Pancreas (tissue), 10 donors: ENCODE measurements around the gene PDE6D. TPM values are rescaled to one million over a fixed set of nuclear protein-coding genes. Genes with fewer than 3 reads are reported as not detected.

Experiments used
- ATAC-seq, 4 donors: fragments of 200-7000 bp; cut with Tn5 transposase; one replicate each; pipeline versions ENCODE4 v1.8.0 to v1.9.1; 2020; ENCODE audit warnings: mild to moderate bottlenecking in 4 of 4, moderate library complexity in 4 of 4
- DNase-seq, 6 donors: peaks; one replicate each; pipeline ENCODE4 v3.0.0-alpha.2; 2020
- FAIRE-seq: peaks from 2 replicates; lab custom pipeline; 2012; peaks lifted over from hg19 to GRCh38; lab: Jason Lieb, UNC
- H3K27ac ChIP-seq, 4 donors: fragments of 200-600 bp; sonication (generic); 1 replicate in 3 of 4; 2 replicates in 1 of 4; pipeline versions ENCODE4 v1.5.0 to v1.8.0; 2020
- H3K27me3 ChIP-seq, 4 donors: fragments of 200-600 bp; one replicate each; pipeline ENCODE4 v1.8.0; 2021
- H3K36me3 ChIP-seq, 3 donors: fragments of 200-600 bp; sonication (generic) in 1 of 3; one replicate each; pipeline versions ENCODE4 v1.5.0 to v1.8.0; 2020 to 2021
- H3K4me1 ChIP-seq, 3 donors: fragments of 200-600 bp; one replicate each; pipeline ENCODE4 v1.8.0; 2021
- H3K4me3 ChIP-seq, 4 donors: fragments of 200-600 bp; sonication (generic) in 2 of 4; one replicate each; pipeline versions ENCODE4 v1.5.0 to v1.8.0; 2020 to 2021
- H3K9me3 ChIP-seq, 4 donors: fragments of 200-600 bp; one replicate each; pipeline ENCODE4 v1.8.0; 2021
- CTCF ChIP-seq, 4 donors: fragments of 200-600 bp; sonication (generic) in 3 of 4; IDR thresholded peaks; one replicate each; pipeline versions ENCODE4 v1.5.0 to v1.8.0; 2021; ENCODE audit warnings: antibody characterized with exemption in 4 of 4
- WGBS, 2 donors: extraction: QIAGEN DNeasy Blood & Tissue Kit; methylation state at CpG; one replicate each; pipeline ENCODE4 v1.1.7; 2013; 5-methylcytosine and 5-hydroxymethylcytosine counted together
- intact Hi-C, 3 donors: fragments of 100-400 bp; cut with DNase I; formaldehyde crosslinking; loops; one replicate each; pipeline versions ENCODE4 v1.11.1 to v1.14.2; 2022
- polyA plus RNA-seq, 2 donors: library from polyadenylated mRNA; stranded (reverse); fragments of 200-250 nt; gene quantifications; one replicate each; pipeline ENCODE4 v1.2.3, GENCODE V29; 2013
- total RNA-seq, 6 donors: library from RNA; stranded (reverse); fragmentation: NEBNext Ultra II Directional in 4 of 6; extraction: Animal tissue kit (Norgen Biotek cat#: 25700) in 4 of 6; gene quantifications; one replicate each; pipeline versions ENCODE4 v1.2.1 to v1.2.4, GENCODE V29; 2021 to 2023
- donor health status: healthy with polysubstance abuse.
- donor health status: DM: no; HTN: no; CAD: no; lungs with moderate emphysema.
- donor health status: DM: no; HTN: no; CAD: no.
- donor health status: control.
- donor health status: control.
- donor health status: Bipolar disorder and iron deficiency.
- donor health status: DM: yes; HTN: yes; CAD: no.
- donor health status: DM: no; HTN: no; CAD: no.
- donor health status: DM: no; HTN: no; CAD: no.
- donor health status: DM: yes; HTN: yes; CAD: no.

Gene PDE6D
- total and polyA plus RNA-seq, 8 donors: 5.6 to 14.0 (median 7.6) TPM

GRCh38 chr2:231781798-231782726, 980 bp upstream of the PDE6D start:
- ATAC-seq (peak in 2 of 4 donors; percentile 20 to 29), DNase-seq (peak in 2 of 6 donors; percentile 16 to 31), FAIRE-seq (no peak)
- H3K4me1 ChIP-seq: peaks cover 0 to 21% (median 21%) of the 10 kb centered on the region in 3 donors
- peak overlapping the region; percentile 51 to 98 (median 78) for H3K4me3 ChIP-seq
- no peaks in the 10 kb centered on the region for H3K9me3 ChIP-seq
- H3K27ac ChIP-seq: peak overlapping the region; percentile 8 to 91 (median 58)
- WGBS, 2 donors: 1 to 2% methylated on average over 12 of the region's 12 CpGs
- H3K36me3 ChIP-seq: no peaks in the 10 kb centered on the region
- intact Hi-C loops: no loop called here
- TF ChIP-seq CTCF (IDR thresholded peaks at IDR 0.05): no peak
- no peaks in the 10 kb centered on the region for H3K27me3 ChIP-seq

GRCh38 chr2:231780123-231780908, 766 bp downstream of the PDE6D start:
- intact Hi-C loops: no loop called here
- ATAC-seq (no peak), FAIRE-seq (no peak), DNase-seq (peak in 5 of 6 donors; percentile 24 to 56 (median 35))
- Histone ChIP-seq H3K36me3 (no peaks in the 10 kb centered on the region), H3K27me3 (no peaks in the 10 kb centered on the region), H3K9me3 (no peaks in the 10 kb centered on the region), H3K4me1 (peaks cover 0 to 15% (median 15%) of the 10 kb centered on the region in 3 donors), H3K27ac (peak overlapping the region in 2 of 4 donors; percentile 33 to 67), H3K4me3 (peak overlapping the region; percentile 51 to 98 (median 78))
- no peak for TF ChIP-seq CTCF (IDR thresholded peaks at IDR 0.05)
- WGBS, 2 donors: 10% methylated on average over 45 to 51 of the region's 51 CpGs

- no peak for ATAC-seq
- FAIRE-seq: no peak
- 76 to 83% methylated on average over 6 of the region's 6 CpGs for WGBS, 2 donors
Observed at GRCh38 chr2:231769170-231770136, 11.6 kb downstream of the PDE6D start.

More at GRCh38 chr2:231769170-231770136, 11.6 kb downstream of the PDE6D start:
- TF ChIP-seq CTCF (IDR thresholded peaks at IDR 0.05): no peak
- Histone ChIP-seq H3K36me3 (no peaks in the 10 kb centered on the region), H3K27me3 (no peaks in the 10 kb centered on the region), H3K27ac (no peak overlapping the region), H3K4me1 (no peaks in the 10 kb centered on the region), H3K4me3 (no peak overlapping the region), H3K9me3 (no peaks in the 10 kb centered on the region)
- DNase-seq: no peak
- intact Hi-C loops: no loop called here
